ENCODE data around the gene KCNMA1. TPM values are rescaled to one million over a fixed set of nuclear protein-coding genes. Genes with fewer than 3 reads are reported as not detected.

Gene KCNMA1
- total and polyA plus RNA-seq, 2 donors from 2014 or later, result 4.2 to 8.9 TPM

DNA sequence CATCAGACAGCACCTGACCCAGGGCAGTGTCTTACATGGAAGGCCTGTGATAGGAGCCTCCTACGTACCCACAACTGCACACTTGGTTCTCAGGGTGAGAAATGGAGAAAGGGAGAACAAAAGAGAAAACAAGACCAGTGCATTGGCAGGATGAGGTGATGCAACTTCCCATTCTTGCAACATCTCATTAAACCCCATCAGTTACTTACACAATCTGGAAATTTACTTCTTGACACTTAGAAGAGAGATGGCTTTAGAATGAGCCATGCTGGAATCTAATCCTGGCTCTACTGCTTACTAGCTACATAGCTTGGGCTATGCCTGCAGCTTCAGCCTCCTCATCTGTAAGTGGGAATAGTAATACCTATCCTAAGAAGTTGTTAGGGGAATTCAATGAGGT, 391.7 kb downstream of the KCNMA1 start:
- FAIRE-seq, result no peak
- no peak overlapping the region for H3K27ac ChIP-seq (ENCODE audit: low read depth in 2 of 2, low read length in 2 of 2)
- intact Hi-C loops (cut with DNase I), result no loop called here

DNA sequence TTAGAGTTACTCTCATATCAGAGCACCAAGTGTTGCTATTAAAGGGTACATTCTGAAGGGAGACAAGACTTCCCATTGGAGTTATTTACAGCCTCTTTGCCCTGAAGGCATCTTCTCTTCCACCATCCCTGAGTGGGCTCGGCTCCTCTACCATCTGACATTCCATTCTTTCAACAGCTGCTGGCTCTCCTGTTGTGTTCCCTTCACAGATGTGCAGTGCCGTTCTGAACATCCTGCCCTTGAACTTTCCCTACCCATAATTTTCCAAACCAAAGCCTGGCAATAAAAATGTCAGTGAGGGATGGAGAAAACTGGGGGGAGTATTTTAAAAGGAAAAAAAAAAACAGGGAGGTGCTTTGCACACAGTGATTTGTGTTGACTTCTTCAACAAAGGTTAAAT, 392.9 kb downstream of the KCNMA1 start:
- Histone ChIP-seq H3K27me3 (ENCODE audit: control insufficient read depth, insufficient read depth, low read length) (no peaks in the 10 kb centered on the region), H3K4me3 (ENCODE audit: low read length in 3 of 3) (no peak overlapping the region), H3K27ac (ENCODE audit: low read depth in 2 of 2, low read length in 2 of 2) (no peak overlapping the region), H3K9ac (ENCODE audit: low read length in 3 of 3) (no peak overlapping the region), H3K36me3 (ENCODE audit: control insufficient read depth in 2 of 3, insufficient read depth in 3 of 3, low read length in 3 of 3) (no peaks in the 10 kb centered on the region), H3K4me1 (ENCODE audit: control insufficient read depth in 2 of 3, insufficient read depth in 2 of 3, low read depth in 1 of 3, low read length in 3 of 3) (no peaks in the 10 kb centered on the region), H3K9me3 (ENCODE audit: control insufficient read depth in 2 of 3, insufficient read depth in 1 of 3, low read length in 3 of 3) (no peaks in the 10 kb centered on the region)
- TF ChIP-seq CTCF (IDR thresholded peaks at IDR 0.05; ENCODE audit: borderline replicate concordance, extremely low read depth, insufficient read depth), result no peak
- FAIRE-seq (no peak), DNase-seq (peak in 4 of 5 donors; percentile 42 to 88 (median 74))
- intact Hi-C loops (cut with DNase I), result no loop called here

More for the DNA sequence above, 391.7 kb downstream of the KCNMA1 start:
- TF ChIP-seq CTCF (IDR thresholded peaks at IDR 0.05; ENCODE audit: borderline replicate concordance, extremely low read depth, insufficient read depth), result no peak
- Histone ChIP-seq H3K4me1 (ENCODE audit: control insufficient read depth in 2 of 3, insufficient read depth in 2 of 3, low read depth in 1 of 3, low read length in 3 of 3) (no peaks in the 10 kb centered on the region), H3K27me3 (ENCODE audit: control insufficient read depth, insufficient read depth, low read length) (no peaks in the 10 kb centered on the region), H3K36me3 (ENCODE audit: control insufficient read depth in 2 of 3, insufficient read depth in 3 of 3, low read length in 3 of 3) (no peaks in the 10 kb centered on the region), H3K4me3 (ENCODE audit: low read length in 3 of 3) (no peak overlapping the region), H3K9ac (ENCODE audit: low read length in 3 of 3) (no peak overlapping the region), H3K9me3 (ENCODE audit: control insufficient read depth in 2 of 3, insufficient read depth in 1 of 3, low read length in 3 of 3) (no peaks in the 10 kb centered on the region)
- DNase-seq, result no peak

DNA sequence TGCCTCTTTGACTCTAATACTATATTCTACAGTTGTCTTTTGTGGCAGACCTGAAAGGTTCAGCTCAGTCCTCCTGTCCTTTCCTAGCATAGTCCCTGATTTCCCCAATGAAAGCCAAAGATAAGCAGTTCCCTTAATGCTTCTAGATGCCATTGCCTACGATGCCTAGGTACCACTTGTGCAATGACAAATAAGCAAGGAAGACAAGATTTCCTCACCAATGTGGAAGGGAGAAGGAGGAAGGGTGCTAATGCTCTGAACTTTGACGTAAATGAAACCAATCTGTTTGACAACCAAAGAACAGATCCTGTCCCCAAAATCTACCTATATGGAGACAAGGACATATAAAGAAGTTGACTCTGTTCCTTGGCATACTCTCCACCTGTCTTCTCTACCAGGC, 393.3 kb downstream of the KCNMA1 start:
- H3K36me3 ChIP-seq (ENCODE audit: control insufficient read depth in 2 of 3, insufficient read depth in 3 of 3, low read length in 3 of 3), result no peaks in the 10 kb centered on the region
- H3K27ac ChIP-seq (ENCODE audit: low read depth in 2 of 2, low read length in 2 of 2), result no peak overlapping the region
- no peak for TF ChIP-seq CTCF (IDR thresholded peaks at IDR 0.05; ENCODE audit: borderline replicate concordance, extremely low read depth, insufficient read depth)
- DNase-seq (no peak), FAIRE-seq (no peak)
- H3K4me3 ChIP-seq (ENCODE audit: low read length in 3 of 3), result no peak overlapping the region
- H3K9ac ChIP-seq (ENCODE audit: low read length in 3 of 3), result no peak overlapping the region
- no peaks in the 10 kb centered on the region for H3K4me1 ChIP-seq (ENCODE audit: control insufficient read depth in 2 of 3, insufficient read depth in 2 of 3, low read depth in 1 of 3, low read length in 3 of 3)
- no peaks in the 10 kb centered on the region for H3K27me3 ChIP-seq (ENCODE audit: control insufficient read depth, insufficient read depth, low read length)
- intact Hi-C loops (cut with DNase I), result no loop called here
- H3K9me3 ChIP-seq (ENCODE audit: control insufficient read depth in 2 of 3, insufficient read depth in 1 of 3, low read length in 3 of 3), result no peaks in the 10 kb centered on the region

GRCh38 chr10:77241350-77241725, 396.3 kb downstream of the KCNMA1 start:
- no peak for DNase-seq
- Histone ChIP-seq H3K9me3 (ENCODE audit: control insufficient read depth in 2 of 3, insufficient read depth in 1 of 3, low read length in 3 of 3) (no peaks in the 10 kb centered on the region), H3K27me3 (ENCODE audit: control insufficient read depth, insufficient read depth, low read length) (no peaks in the 10 kb centered on the region), H3K27ac (ENCODE audit: low read depth in 2 of 2, low read length in 2 of 2) (no peak overlapping the region), H3K9ac (ENCODE audit: low read length in 3 of 3) (no peak overlapping the region), H3K36me3 (ENCODE audit: control insufficient read depth in 2 of 3, insufficient read depth in 3 of 3, low read length in 3 of 3) (no peaks in the 10 kb centered on the region), H3K4me1 (ENCODE audit: control insufficient read depth in 2 of 3, insufficient read depth in 2 of 3, low read depth in 1 of 3, low read length in 3 of 3) (no peaks in the 10 kb centered on the region), H3K4me3 (ENCODE audit: low read length in 3 of 3) (no peak overlapping the region)
- no peak for FAIRE-seq
- TF ChIP-seq CTCF (IDR thresholded peaks at IDR 0.05; ENCODE audit: borderline replicate concordance, extremely low read depth, insufficient read depth), result no peak
- intact Hi-C loops (cut with DNase I), result no loop called here

Measured in kidney (tissue), 14 donors.